HFF-Myc (cell line): ENCODE data around the gene CASP8AP2.
A peak's percentile ranks its signal among the peaks of the same experiment; 100 is the strongest.
"Not testable (repeated sequence)": the region's sequence is repeated elsewhere in the genome, so short reads cannot be mapped to it uniquely, and the experiment has no call there.

Experiments used
- DNase-seq: peaks from one replicate; pipeline ENCODE4 v3.0.0-alpha.2; 2011; ENCODE audit warnings: low read depth; ENCODE audit errors: extremely low read depth
- H3K4me3 ChIP-seq: replicated peaks from 2 replicates; pipeline ENCODE4 v1.5.1; 2011; ENCODE audit warnings: low read depth, mild to moderate bottlenecking, control low read depth, low read length
- TF ChIP-seq, protein P1 (sequence below): IDR thresholded peaks from 2 replicates; pipeline ENCODE4 v1.5.1; 2012; ENCODE audit warnings: mild to moderate bottlenecking, low read depth, low read length, control low read depth; ENCODE audit errors: missing control alignments

The CASP8AP2 gene

DNA sequence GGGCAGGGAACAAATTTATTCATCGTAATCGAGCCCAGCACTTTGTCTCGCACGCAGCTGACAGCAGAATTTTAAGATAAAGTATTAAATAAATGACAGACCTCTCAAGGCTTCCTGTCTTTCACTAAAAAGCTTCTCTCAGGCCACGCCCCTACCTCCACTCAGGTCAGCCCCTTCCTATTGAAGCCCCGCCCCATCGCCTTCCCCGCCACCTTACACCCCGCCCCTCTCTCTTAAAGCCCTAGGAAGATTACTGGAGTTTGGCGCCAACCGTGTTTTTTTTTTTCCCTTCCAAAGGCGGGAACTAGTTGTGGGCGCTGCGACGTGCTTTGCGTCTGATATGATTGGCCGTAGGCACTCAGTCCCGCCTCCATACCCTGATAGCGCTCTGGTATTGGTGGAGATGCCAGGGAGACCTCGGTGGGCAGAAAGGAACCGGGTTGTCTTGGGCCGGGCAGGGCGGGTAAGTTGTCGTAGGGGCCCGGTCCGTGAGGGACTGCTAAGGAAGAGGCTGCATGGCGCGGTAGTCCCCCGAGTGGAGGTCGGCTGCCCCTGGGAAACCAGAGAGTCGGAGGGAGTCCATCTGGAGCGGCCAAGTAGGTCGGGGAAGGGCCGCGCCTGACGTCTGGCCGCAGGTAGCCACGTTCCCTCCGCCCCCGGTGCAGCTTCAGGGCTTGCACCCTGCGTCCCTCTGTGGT is at the start of gene CASP8AP2:
CASP8AP2 (plus strand) TSS at position 409 of the 698 bp plus-strand sequence.
- TF ChIP-seq, protein P1, sequence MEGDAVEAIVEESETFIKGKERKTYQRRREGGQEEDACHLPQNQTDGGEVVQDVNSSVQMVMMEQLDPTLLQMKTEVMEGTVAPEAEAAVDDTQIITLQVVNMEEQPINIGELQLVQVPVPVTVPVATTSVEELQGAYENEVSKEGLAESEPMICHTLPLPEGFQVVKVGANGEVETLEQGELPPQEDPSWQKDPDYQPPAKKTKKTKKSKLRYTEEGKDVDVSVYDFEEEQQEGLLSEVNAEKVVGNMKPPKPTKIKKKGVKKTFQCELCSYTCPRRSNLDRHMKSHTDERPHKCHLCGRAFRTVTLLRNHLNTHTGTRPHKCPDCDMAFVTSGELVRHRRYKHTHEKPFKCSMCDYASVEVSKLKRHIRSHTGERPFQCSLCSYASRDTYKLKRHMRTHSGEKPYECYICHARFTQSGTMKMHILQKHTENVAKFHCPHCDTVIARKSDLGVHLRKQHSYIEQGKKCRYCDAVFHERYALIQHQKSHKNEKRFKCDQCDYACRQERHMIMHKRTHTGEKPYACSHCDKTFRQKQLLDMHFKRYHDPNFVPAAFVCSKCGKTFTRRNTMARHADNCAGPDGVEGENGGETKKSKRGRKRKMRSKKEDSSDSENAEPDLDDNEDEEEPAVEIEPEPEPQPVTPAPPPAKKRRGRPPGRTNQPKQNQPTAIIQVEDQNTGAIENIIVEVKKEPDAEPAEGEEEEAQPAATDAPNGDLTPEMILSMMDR: no peak
- peak; percentile 98 for DNase-seq
- peak within 1 kb of the TSS; percentile 79 for H3K4me3 ChIP-seq

DNA sequence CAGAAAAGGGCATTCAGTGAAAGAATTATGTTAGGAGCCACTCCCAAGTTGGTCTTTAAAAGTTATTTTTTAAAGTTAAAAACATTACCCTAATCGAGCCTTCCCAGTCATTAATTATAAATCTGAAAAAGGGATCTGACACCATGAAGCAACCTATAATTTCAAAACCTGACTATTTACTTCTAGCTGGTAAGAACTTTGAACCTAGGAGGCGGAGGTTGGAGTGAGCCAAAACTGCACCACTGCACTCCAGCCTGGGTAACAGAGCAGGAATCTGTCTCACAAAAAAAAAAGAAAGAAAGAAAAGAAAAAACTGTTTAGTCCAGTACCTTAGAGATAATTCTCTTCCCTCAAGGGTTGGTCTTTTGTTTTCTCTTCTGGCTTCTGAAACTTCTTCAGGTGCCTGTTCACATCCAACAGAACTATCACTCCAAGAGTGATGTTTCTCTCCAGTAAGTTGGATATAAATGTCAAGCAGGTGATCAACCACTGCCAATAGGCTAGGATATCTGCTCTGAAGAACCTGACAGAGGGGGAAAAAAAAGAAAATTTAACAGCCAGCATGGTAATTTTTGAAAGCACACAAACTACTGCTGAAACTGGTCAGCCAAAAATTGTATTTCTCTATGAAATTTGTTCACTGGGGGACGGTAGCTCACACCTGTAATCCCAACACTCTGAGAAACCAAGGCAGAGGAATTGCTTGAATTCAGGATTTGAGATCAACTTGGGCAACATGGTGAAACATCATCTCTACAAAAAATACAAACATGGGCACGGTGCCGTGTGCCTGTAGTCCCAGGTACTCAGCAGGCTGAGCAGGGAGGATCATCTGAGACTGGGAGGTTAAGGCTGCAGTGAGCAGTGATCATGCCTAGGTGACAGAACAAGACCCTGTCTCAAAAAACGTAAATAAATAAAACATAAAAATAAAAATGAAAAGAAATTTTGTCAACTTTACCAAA is 48.3 kb upstream of the CASP8AP2 start:
- no peak overlapping the region for H3K4me3 ChIP-seq
- TF ChIP-seq, protein P1: no peak
- no peak for DNase-seq

DNA sequence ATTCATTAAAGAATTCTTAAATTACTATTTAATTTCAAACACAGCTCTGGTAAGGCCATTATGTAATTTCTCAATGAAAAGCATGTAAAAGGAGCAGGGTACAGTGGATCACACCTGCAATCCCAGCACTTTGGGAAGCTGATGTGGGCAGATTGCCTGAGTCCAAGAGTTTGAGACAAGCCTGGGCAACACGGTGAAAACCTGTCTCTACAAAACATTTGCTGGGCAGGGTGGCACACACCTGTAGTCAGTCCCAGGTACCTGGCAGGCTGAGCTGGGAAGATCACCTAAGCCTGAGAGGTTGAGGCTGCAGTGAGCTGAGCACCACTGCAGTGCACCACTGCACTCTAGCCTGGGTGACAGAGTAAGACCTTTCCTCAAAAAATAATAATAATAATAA is 47.5 kb upstream of the CASP8AP2 start:
- TF ChIP-seq, protein P1: no peak
- no peak overlapping the region for H3K4me3 ChIP-seq
- DNase-seq: no peak

DNA sequence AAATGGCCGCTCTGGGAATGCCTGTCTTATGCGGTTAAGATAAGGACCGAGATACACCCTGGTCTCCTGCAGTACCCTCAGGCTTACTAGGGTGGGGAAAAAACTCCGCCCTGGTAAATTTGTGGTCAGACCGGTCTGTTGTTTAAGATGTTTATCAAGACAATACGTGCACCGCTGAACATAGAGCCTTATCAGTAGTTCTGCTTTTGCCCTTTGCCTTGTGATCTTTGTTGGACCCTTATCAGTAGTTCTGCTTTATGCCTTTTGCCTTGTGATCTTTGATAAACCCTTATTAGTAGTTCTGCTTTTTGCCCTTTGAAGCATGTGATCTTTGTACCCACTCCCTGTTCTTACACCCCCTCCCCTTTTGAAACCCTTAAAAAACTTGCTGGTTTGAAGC is 46.4 kb upstream of the CASP8AP2 start:
- H3K4me3 ChIP-seq, DNase-seq: not testable (repeated sequence)

DNA sequence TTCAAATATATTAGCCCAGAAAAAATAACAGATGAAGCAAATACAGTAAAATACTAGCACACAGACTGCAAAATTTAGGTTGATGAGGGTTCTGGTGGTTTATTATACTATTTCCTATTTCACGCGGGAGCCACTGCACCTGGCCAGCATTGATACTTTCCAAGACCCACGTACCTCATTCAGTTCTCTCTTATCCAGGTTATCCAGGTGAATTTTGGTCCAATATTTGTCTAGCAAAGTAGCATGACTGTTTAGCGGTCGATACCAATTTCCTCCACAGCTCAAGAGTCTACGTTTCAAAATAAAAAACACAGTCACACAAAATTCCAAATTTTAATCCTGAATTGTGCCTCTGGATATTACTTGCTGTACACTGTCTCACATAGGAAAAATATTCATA is 44.8 kb upstream of the CASP8AP2 start:
- no peak for DNase-seq
- TF ChIP-seq, protein P1: no peak
- H3K4me3 ChIP-seq: no peak overlapping the region

DNA sequence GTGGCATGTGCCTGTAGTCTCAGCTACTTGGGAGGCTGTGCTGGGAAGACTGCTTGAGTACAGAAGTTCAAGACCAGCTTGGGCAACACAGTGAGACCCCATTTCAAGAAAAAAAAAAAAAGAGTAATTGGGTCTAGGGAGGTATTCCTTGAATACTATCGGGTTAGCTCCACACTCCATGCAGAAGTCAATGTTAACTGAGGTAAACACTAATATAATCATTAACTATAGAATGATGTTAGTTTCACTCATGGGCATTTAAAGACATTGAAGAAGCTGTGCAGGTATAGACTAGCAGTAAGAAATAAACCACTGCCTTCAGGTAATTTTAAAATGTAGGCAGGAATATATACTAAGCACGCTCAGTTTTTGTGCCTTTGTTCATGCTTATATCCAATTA is 42.7 kb upstream of the CASP8AP2 start:
- no peak overlapping the region for H3K4me3 ChIP-seq
- no peak for DNase-seq
- TF ChIP-seq, protein P1: no peak

DNA sequence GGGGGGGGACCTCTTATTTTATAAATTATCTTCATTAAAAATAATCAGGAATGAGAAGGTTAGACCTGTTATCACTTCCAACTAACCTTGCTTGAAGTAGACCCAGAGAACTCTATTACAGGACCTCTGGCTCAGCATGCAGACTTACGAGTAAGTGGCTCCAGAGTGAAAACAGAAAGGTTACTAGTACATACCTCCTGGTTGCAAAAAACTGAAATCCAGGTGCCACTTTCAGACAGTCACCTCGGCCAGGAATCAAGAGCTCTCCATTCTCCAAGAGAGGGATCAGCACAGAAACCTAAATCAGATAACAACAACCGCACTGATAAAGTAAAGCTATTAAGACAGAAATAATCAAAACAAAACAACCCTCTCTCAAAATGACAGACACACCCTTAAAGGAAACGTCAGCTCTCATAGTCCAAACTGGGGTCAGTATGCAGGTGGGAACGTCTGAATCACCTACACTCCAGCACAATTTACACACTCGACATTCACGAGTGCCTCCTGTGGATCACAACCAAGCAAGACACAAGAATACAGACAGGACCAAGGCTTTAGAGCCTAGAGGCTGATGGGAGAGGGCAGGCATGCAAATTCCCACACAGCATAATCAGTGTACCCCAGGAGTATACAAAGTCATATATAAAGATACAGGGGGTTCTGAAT is 41.9 kb upstream of the CASP8AP2 start:
- DNase-seq: no peak
- TF ChIP-seq, protein P1: no peak
- no peak overlapping the region for H3K4me3 ChIP-seq
